Hepatocyte (in vitro differentiated cells): ENCODE data around the gene ZNF385D. TPM values are rescaled to one million over a fixed set of nuclear protein-coding genes. Genes with fewer than 3 reads are reported as not detected.

Experiments
- DNase-seq: peaks from one replicate; pipeline ENCODE4 v3.0.0-alpha.2; 2016; ENCODE audit warnings: low spot score
- H2AFZ ChIP-seq: fragments of 200-600 bp; sonication (generic); 2 replicates; pipeline ENCODE4 v1.6.0; 2016; ENCODE audit warnings: antibody characterized with exemption, mild to moderate bottlenecking
- H3K27ac ChIP-seq: fragments of 200-600 bp; sonication (generic); 2 replicates; pipeline ENCODE4 v1.5.1; 2016; ENCODE audit warnings: mild to moderate bottlenecking
- H3K27me3 ChIP-seq: fragments of 200-600 bp; sonication (generic); 2 replicates; pipeline ENCODE4 v1.6.1; 2016
- H3K36me3 ChIP-seq: fragments of 200-600 bp; sonication (generic); replicated peaks from 2 replicates; pipeline ENCODE4 v1.5.1; 2016; ENCODE audit warnings: low read depth; ENCODE audit not compliant: insufficient read depth
- H3K4me1 ChIP-seq: fragments of 200-600 bp; sonication (generic); 2 replicates; pipeline ENCODE4 v1.5.1; 2016; ENCODE audit warnings: mild to moderate bottlenecking, moderate library complexity; ENCODE audit not compliant: insufficient read depth
- H3K4me2 ChIP-seq: fragments of 200-600 bp; sonication (generic); 2 replicates; pipeline ENCODE4 v1.6.0; 2016
- H3K4me3 ChIP-seq: fragments of 200-600 bp; sonication (generic); 2 replicates; pipeline ENCODE4 v1.5.1; 2016; ENCODE audit warnings: mild to moderate bottlenecking
- H3K79me2 ChIP-seq: fragments of 200-600 bp; sonication (generic); 2 replicates; pipeline ENCODE4 v1.6.0; 2017; ENCODE audit warnings: mild to moderate bottlenecking
- H3K9me2 ChIP-seq: fragments of 200-600 bp; sonication (generic); replicated peaks from 2 replicates; pipeline ENCODE4 v1.6.0; 2017; ENCODE audit warnings: mild to moderate bottlenecking; ENCODE audit not compliant: insufficient read depth
- H3K9me3 ChIP-seq: fragments of 200-600 bp; sonication (generic); 2 replicates; pipeline ENCODE4 v1.5.1; 2016; ENCODE audit warnings: low read depth, mild to moderate bottlenecking
- H4K20me1 ChIP-seq: fragments of 200-600 bp; sonication (generic); 2 replicates; pipeline ENCODE4 v1.6.0; 2016; ENCODE audit warnings: mild to moderate bottlenecking; ENCODE audit not compliant: insufficient read depth, poor library complexity, severe bottlenecking
- EZH2 ChIP-seq: fragments of 200-600 bp; sonication (generic); IDR thresholded peaks from 2 replicates; pipeline ENCODE4 v1.6.1; 2016; ENCODE audit warnings: antibody characterized with exemption, mild to moderate bottlenecking, borderline replicate concordance
- EZH2phosphoT487 ChIP-seq: fragments of 200-600 bp; sonication (generic); IDR thresholded peaks from one replicate; pipeline ENCODE4 v1.6.1; 2018; ENCODE audit warnings: antibody characterized with exemption, mild to moderate bottlenecking, low read depth, moderate library complexity; ENCODE audit not compliant: unreplicated experiment, severe bottlenecking
- WGBS: methylation state at CpG from one replicate; pipeline ENCODE4 v1.1.6; 2016; ENCODE audit warnings: low lambda C conversion rate; ENCODE audit errors: missing lambda C conversion rate; 5-methylcytosine and 5-hydroxymethylcytosine counted together
- polyA plus RNA-seq: library from polyadenylated mRNA; unstranded; fragments of >200 nt; fragmentation: Nextera tagmentation; extraction: Ambion mirVana; gene quantifications from 2 replicates; pipeline ENCODE4 v1.2.1, GENCODE V29; 2016
- total RNA-seq: library from RNA; depleted of rRNA; stranded (reverse); fragments of >200 nt; gene quantifications from 2 replicates; pipeline ENCODE4 v1.2.3, GENCODE V29; 2014
- TF ChIP-seq, protein P1 (sequence below): fragments of 200-600 bp; sonication (generic); IDR thresholded peaks from 2 replicates; pipeline ENCODE4 v1.5.1; 2016; ENCODE audit warnings: antibody characterized with exemption, mild to moderate bottlenecking; ENCODE audit not compliant: poor library complexity

ZNF385D gene
- total and polyA plus RNA-seq, 2 experiments from 2014 or later = 4.9 to 7.4 TPM

DNA sequence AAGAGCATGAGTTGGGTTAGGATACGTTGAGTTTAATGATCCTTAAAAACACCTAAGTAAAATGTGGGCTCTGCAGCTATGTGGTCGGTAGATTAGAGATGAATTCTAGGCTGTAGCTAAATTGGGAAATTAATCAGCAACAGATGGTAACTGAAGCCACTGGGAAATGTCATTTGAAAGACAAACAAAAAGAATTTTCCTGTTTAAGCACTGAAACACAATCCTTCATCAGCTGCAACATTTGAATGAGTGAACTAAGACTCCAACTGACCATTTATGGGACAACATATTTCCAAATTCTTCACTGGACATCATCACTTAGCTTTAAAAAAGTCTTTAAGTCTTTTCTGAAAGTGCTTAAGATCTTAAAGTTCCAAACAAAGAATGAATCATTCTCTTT lies 226.9 kb downstream of the ZNF385D start:
- TF ChIP-seq EZH2phosphoT487 = no peak
- TF ChIP-seq EZH2 = no peak
- TF ChIP-seq, protein P1, sequence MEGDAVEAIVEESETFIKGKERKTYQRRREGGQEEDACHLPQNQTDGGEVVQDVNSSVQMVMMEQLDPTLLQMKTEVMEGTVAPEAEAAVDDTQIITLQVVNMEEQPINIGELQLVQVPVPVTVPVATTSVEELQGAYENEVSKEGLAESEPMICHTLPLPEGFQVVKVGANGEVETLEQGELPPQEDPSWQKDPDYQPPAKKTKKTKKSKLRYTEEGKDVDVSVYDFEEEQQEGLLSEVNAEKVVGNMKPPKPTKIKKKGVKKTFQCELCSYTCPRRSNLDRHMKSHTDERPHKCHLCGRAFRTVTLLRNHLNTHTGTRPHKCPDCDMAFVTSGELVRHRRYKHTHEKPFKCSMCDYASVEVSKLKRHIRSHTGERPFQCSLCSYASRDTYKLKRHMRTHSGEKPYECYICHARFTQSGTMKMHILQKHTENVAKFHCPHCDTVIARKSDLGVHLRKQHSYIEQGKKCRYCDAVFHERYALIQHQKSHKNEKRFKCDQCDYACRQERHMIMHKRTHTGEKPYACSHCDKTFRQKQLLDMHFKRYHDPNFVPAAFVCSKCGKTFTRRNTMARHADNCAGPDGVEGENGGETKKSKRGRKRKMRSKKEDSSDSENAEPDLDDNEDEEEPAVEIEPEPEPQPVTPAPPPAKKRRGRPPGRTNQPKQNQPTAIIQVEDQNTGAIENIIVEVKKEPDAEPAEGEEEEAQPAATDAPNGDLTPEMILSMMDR = no peak

DNA sequence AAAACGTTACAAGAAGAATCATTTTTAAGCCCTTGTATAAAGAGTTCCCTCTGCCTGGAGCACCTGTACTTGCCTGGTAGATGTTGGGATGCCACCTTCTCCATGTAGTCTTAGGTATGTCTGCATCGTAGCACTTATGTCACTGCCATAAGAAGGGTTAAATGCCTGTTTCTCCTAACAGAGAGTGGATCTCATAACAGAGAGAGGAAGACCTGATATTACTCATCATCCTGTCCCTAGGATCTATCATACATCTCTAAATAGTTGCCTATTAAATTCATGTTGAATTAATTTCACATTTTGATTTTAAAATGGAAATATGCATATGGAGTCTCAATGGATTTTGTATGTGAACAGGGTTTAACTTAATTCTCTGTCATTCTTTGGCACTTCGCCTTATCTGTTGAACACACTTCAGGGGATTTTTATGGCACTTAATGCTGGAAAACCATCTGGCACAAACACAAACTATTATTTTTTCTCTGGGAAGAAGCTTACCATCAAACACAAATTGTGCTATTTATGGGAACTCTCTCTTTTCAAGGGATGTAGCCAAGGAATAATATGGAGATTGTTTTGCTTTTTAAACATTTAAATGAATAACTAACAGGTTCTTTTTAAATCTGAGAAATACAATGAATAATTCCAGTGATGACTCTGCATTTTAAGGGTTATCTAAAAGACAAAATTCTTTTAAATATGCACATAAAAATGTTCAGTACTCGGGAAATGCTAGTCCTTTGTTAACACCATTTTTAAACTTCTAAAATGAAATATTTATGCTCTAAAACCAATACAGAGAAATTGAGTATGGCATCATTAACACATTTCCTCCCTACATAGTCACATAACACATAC lies 230.7 kb downstream of the ZNF385D start:
- Histone ChIP-seq H2AFZ (no peak overlapping the region), H3K27ac (no peak overlapping the region), H3K9me3 (no peaks in the 10 kb centered on the region), H3K4me1 (no peaks in the 10 kb centered on the region), H3K4me2 (no peak overlapping the region), H3K9me2 (no peaks in the 10 kb centered on the region), H3K79me2 (no peaks in the 10 kb centered on the region), H3K27me3 (no peaks in the 10 kb centered on the region), H4K20me1 (no peaks in the 10 kb centered on the region), H3K36me3 (no peaks in the 10 kb centered on the region), H3K4me3 (no peak overlapping the region)
- no peak for DNase-seq
- TF ChIP-seq EZH2phosphoT487 (no peak), EZH2 (no peak)
- TF ChIP-seq, protein P1 = no peak
- 76% methylated on average over 4 of the region's 4 CpGs for WGBS

More for the DNA sequence above, 226.9 kb downstream of the ZNF385D start:
- no peak overlapping the region for H2AFZ ChIP-seq
- H3K27me3 ChIP-seq = no peaks in the 10 kb centered on the region
- H3K4me2 ChIP-seq = no peak overlapping the region
- no peak overlapping the region for H3K27ac ChIP-seq
- no peaks in the 10 kb centered on the region for H3K36me3 ChIP-seq
- H3K4me3 ChIP-seq = no peak overlapping the region
- H4K20me1 ChIP-seq = no peaks in the 10 kb centered on the region
- H3K9me3 ChIP-seq = no peaks in the 10 kb centered on the region
- 71% methylated on average over 2 of the region's 2 CpGs for WGBS
- H3K4me1 ChIP-seq = no peaks in the 10 kb centered on the region
- H3K79me2 ChIP-seq = no peaks in the 10 kb centered on the region
- no peaks in the 10 kb centered on the region for H3K9me2 ChIP-seq
- DNase-seq = no peak

DNA sequence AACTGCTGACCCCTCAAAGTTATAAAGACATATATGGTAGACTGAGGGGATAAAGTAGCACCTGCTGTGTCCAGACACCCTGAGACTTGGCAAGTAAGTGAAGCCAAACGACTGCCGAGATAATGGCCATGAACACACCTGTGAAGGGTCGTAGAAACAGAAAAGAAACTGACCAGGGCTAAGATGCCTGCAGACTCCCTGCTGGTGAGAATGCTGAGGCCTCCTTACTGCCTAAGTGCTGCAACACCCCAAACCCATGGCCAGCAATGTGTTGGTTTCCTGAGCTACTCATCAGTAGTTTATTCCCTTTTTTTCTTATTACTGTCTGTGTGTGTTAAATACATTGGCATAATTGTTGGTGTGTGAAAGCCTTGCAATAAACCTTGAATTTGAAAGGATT lies 233.8 kb downstream of the ZNF385D start:
- no peaks in the 10 kb centered on the region for H3K4me1 ChIP-seq
- DNase-seq = no peak
- WGBS = 79% methylated on average over 3 of the region's 3 CpGs
- no peak overlapping the region for H3K4me2 ChIP-seq
- no peak overlapping the region for H2AFZ ChIP-seq
- no peak overlapping the region for H3K27ac ChIP-seq
- no peaks in the 10 kb centered on the region for H3K27me3 ChIP-seq
- no peak overlapping the region for H3K4me3 ChIP-seq
- no peaks in the 10 kb centered on the region for H3K36me3 ChIP-seq
- H3K9me3 ChIP-seq = no peaks in the 10 kb centered on the region
- no peaks in the 10 kb centered on the region for H3K9me2 ChIP-seq
- no peaks in the 10 kb centered on the region for H4K20me1 ChIP-seq
- H3K79me2 ChIP-seq = no peaks in the 10 kb centered on the region
- TF ChIP-seq, protein P1 = no peak
- no peak for TF ChIP-seq EZH2phosphoT487
- no peak for TF ChIP-seq EZH2
